ENCODE data around the gene COL12A1. TPM values are rescaled to one million over a fixed set of nuclear protein-coding genes. Genes with fewer than 3 reads are reported as not detected.

COL12A1 gene
- total RNA-seq, 1 experiment from 2014 or later: 0.96 TPM

- H3K27ac ChIP-seq (ENCODE audit: insufficient read length, low read depth, low read length): no peak overlapping the region
- no peak overlapping the region for H3T11ph ChIP-seq (ENCODE audit: low read length)
- no peak overlapping the region for H3K56ac ChIP-seq (ENCODE audit: insufficient read length, low read depth, low read length)
- TF ChIP-seq, protein P1, sequence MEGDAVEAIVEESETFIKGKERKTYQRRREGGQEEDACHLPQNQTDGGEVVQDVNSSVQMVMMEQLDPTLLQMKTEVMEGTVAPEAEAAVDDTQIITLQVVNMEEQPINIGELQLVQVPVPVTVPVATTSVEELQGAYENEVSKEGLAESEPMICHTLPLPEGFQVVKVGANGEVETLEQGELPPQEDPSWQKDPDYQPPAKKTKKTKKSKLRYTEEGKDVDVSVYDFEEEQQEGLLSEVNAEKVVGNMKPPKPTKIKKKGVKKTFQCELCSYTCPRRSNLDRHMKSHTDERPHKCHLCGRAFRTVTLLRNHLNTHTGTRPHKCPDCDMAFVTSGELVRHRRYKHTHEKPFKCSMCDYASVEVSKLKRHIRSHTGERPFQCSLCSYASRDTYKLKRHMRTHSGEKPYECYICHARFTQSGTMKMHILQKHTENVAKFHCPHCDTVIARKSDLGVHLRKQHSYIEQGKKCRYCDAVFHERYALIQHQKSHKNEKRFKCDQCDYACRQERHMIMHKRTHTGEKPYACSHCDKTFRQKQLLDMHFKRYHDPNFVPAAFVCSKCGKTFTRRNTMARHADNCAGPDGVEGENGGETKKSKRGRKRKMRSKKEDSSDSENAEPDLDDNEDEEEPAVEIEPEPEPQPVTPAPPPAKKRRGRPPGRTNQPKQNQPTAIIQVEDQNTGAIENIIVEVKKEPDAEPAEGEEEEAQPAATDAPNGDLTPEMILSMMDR (conservative IDR thresholded peaks at IDR 0.05): no peak
- no peak overlapping the region for H3K18ac ChIP-seq (ENCODE audit: insufficient read length, low read depth, low read length)
- no peaks in the 10 kb centered on the region for H3K9me3 ChIP-seq (ENCODE audit: control insufficient read depth, low read depth, low read length)
- no peaks in the 10 kb centered on the region for H3K27me3 ChIP-seq (ENCODE audit: insufficient read depth, low read length)
- no peaks in the 10 kb centered on the region for H3K23me2 ChIP-seq (ENCODE audit: insufficient read length, low read depth, low read length, poor library complexity, severe bottlenecking)
- H2BK12ac ChIP-seq (ENCODE audit: insufficient read length, low read depth, low read length): no peak overlapping the region
- no peak overlapping the region for H3K14ac ChIP-seq (ENCODE audit: insufficient read depth, low read length)
- H4K5ac ChIP-seq (ENCODE audit: insufficient read length, low read depth, low read length): no peak overlapping the region
- H3K36me3 Mint-ChIP-seq (ENCODE audit: insufficient read depth in 1 of 3, low read depth in 3 of 3): no peaks in the 10 kb centered on the region
- H3K9ac ChIP-seq (ENCODE audit: extremely low read depth, insufficient read length, low read length): no peak overlapping the region
- no CpG with 5 or more reads among the region's 2 CpGs for WGBS (ENCODE audit: extremely low coverage, insufficient read length, low lambda C conversion rate)
- no peaks in the 10 kb centered on the region for H3K4me1 ChIP-seq (ENCODE audit: insufficient read depth, low read length)
- H3K4me2 ChIP-seq (ENCODE audit: insufficient read depth, insufficient read length, low read length): no peak overlapping the region
- H4K8ac ChIP-seq (replicated peaks; ENCODE audit: insufficient read length, low read depth, low read length): no peak overlapping the region
- no peak overlapping the region for H2BK5ac ChIP-seq (ENCODE audit: insufficient read length, low read length)
- H3K9me3 Mint-ChIP-seq: no peaks in the 10 kb centered on the region
- no peaks in the 10 kb centered on the region for H3K79me1 ChIP-seq (ENCODE audit: insufficient read depth, low read depth, low read length, poor library complexity, severe bottlenecking)
- H4K20me1 ChIP-seq (ENCODE audit: control insufficient read depth, insufficient read depth, insufficient read length): no peaks in the 10 kb centered on the region
- H4K91ac ChIP-seq (ENCODE audit: insufficient read length, low read depth, low read length): no peak overlapping the region
- H3K27ac Mint-ChIP-seq: no peak overlapping the region
- no peaks in the 10 kb centered on the region for H3K79me2 ChIP-seq (ENCODE audit: insufficient read depth, low read length)
- H2BK15ac ChIP-seq (ENCODE audit: low read depth, low read length): no peak overlapping the region
- no peak overlapping the region for H2BK120ac ChIP-seq (ENCODE audit: low read depth, low read length, poor library complexity, severe bottlenecking)
- no peak overlapping the region for H2AK5ac ChIP-seq (ENCODE audit: insufficient read length, low read length)
- no peaks in the 10 kb centered on the region for H3K27me3 Mint-ChIP-seq (ENCODE audit: low read depth)
- H2AFZ ChIP-seq (ENCODE audit: low read length): no peak overlapping the region
- H3K4me1 Mint-ChIP-seq: no peaks in the 10 kb centered on the region
- no peak overlapping the region for H2BK20ac ChIP-seq (ENCODE audit: low read depth, low read length, poor library complexity, severe bottlenecking)
- H3K23ac ChIP-seq (ENCODE audit: insufficient read length, low read depth, low read length): no peak overlapping the region
- no peak for DNase-seq
- H3K4me3 Mint-ChIP-seq: no peak overlapping the region
- no peak overlapping the region for H3K4ac ChIP-seq (ENCODE audit: low read depth, low read length)
These were observed 80.9 kb downstream of the COL12A1 start for GRCh38 chr6:75124983-75125382.

Measured in H9 (cell line).